ENCODE results near the gene IRX3.

Gene IRX3

DNA sequence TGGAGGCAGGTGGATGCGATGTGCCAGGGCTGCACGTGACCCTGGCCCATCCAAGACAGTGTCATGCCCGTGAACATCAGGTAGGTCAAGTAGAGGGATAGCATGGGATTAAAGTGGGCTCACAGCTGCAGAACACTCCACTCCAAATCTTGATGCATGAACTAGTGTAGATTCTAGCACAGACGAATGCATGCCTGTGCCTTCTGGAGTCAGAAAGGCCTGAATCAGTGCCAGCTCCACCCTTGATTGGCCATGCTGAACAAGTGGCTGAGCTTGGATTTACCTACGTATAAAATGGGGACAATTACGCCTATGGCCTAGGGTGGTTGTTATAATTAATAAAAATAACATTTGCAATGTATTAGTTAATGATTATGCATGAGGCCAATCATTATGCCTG lies 10.6 kb downstream of the IRX3 start:
- DNase-seq (ENCODE audit: low read depth), result no peak
- no peak overlapping the region for H3K4me3 ChIP-seq (ENCODE audit: low read depth, low read length)
- TF ChIP-seq, protein P1, sequence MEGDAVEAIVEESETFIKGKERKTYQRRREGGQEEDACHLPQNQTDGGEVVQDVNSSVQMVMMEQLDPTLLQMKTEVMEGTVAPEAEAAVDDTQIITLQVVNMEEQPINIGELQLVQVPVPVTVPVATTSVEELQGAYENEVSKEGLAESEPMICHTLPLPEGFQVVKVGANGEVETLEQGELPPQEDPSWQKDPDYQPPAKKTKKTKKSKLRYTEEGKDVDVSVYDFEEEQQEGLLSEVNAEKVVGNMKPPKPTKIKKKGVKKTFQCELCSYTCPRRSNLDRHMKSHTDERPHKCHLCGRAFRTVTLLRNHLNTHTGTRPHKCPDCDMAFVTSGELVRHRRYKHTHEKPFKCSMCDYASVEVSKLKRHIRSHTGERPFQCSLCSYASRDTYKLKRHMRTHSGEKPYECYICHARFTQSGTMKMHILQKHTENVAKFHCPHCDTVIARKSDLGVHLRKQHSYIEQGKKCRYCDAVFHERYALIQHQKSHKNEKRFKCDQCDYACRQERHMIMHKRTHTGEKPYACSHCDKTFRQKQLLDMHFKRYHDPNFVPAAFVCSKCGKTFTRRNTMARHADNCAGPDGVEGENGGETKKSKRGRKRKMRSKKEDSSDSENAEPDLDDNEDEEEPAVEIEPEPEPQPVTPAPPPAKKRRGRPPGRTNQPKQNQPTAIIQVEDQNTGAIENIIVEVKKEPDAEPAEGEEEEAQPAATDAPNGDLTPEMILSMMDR (IDR thresholded peaks at IDR 0.05; ENCODE audit: insufficient read depth, low read depth, low read length, missing control alignments), result no peak

DNA sequence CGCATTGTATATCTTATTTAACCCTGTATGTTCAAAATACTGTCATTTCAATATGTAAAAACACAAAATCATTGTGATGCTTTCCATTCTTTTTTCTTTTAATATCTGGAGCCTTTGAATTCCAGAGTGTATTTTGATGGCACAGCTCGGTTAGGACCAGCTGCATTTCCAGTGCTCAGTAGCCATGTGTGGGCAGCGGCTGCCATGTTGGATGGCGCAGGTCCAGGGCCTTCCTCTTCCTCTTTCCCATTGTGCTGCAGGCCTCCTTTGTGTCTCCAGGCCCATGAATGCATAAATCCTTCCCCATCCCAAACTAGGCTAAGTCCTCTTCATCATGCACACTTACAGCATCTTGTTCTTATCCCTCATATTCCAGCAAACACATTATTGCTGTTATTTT lies 13.0 kb downstream of the IRX3 start:
- TF ChIP-seq, protein P1 (IDR thresholded peaks at IDR 0.05; ENCODE audit: insufficient read depth, low read depth, low read length, missing control alignments), result no peak
- no peak for DNase-seq (ENCODE audit: low read depth)
- H3K4me3 ChIP-seq (ENCODE audit: low read depth, low read length), result no peak overlapping the region

DNA sequence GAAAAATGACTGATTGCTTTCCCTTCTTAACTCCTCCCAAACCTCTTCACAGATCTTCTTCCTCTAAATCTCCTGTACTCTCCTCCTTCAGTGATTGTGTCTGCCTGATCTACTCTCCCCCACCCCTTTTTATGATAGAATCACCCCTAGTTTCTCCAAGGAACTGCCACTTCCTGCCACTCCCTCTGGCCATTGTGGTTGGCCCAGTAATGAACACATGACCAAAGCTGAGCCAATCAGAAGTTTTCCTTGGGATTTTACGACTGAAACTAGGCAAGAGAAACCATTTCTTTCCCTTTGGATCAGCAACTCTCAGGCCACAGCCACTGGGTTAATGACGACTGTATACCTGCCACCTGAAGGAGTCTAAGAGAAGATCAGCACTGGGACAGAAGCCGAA lies 15.9 kb downstream of the IRX3 start:
- DNase-seq (ENCODE audit: low read depth), result no peak
- TF ChIP-seq, protein P1 (IDR thresholded peaks at IDR 0.05; ENCODE audit: insufficient read depth, low read depth, low read length, missing control alignments), result no peak
- no peak overlapping the region for H3K4me3 ChIP-seq (ENCODE audit: low read depth, low read length)

DNA sequence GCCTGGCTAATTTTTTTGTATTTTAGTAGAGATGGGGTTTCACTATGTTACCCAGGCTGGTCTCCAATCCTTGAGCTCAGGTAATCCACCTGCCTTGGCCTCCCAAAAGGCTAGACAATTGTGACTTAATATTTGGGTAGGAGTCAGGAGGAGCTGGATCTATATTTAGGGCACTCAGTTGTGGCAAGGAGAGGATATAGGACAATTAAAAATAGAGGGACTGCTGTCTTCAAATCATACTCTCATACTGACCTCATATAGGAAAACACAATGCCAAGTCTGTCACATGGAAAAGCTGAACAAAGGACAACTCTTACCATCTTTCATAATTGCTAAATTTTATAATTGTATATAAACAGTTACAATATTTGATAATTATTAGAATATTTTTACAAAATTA lies 17.1 kb downstream of the IRX3 start:
- DNase-seq (ENCODE audit: low read depth), result no peak
- no peak overlapping the region for H3K4me3 ChIP-seq (ENCODE audit: low read depth, low read length)
- TF ChIP-seq, protein P1 (IDR thresholded peaks at IDR 0.05; ENCODE audit: insufficient read depth, low read depth, low read length, missing control alignments), result no peak

DNA sequence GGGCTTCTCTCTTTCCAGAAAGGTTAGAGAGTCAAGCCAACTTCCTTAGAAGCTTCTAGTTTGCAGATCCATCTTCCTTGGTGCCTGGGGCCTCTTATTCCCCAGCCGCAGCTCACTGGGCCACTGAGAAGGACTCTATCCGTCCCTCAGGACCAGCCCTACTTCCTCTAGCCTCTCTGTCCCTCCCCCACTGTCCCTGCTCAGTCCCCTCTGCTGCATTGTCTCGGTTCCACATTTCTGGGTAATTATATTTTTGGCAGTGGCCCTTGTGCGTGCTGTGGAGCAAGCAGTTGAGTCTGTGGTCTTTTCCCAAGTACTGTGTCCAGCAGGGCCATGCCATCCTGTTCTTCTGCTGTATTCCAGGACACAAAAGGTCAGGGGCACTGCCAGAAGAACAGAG lies 17.8 kb downstream of the IRX3 start:
- DNase-seq (ENCODE audit: low read depth), result no peak
- TF ChIP-seq, protein P1 (IDR thresholded peaks at IDR 0.05; ENCODE audit: insufficient read depth, low read depth, low read length, missing control alignments), result no peak
- H3K4me3 ChIP-seq (ENCODE audit: low read depth, low read length), result no peak overlapping the region

DNA sequence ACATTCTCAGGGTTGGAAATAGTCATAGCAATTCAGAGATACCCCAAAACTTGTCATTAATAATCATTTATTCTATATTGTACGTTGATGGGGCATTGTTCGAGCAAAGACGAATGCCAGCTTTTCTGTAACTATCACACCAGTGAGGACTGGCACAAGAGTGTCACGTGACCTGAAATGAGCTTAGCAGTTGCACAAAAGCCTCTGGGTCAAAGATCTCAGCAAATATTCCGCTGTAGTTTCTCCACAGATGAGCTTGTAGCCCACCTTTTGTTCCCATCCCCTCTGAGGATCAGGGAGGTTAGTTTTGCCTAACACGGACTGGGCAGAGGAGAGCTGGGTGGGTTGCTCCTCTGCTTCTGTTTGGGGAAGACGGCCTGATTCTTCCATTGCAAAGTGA lies 18.2 kb downstream of the IRX3 start:
- TF ChIP-seq, protein P1 (IDR thresholded peaks at IDR 0.05; ENCODE audit: insufficient read depth, low read depth, low read length, missing control alignments), result no peak
- DNase-seq (ENCODE audit: low read depth), result no peak
- no peak overlapping the region for H3K4me3 ChIP-seq (ENCODE audit: low read depth, low read length)

DNA sequence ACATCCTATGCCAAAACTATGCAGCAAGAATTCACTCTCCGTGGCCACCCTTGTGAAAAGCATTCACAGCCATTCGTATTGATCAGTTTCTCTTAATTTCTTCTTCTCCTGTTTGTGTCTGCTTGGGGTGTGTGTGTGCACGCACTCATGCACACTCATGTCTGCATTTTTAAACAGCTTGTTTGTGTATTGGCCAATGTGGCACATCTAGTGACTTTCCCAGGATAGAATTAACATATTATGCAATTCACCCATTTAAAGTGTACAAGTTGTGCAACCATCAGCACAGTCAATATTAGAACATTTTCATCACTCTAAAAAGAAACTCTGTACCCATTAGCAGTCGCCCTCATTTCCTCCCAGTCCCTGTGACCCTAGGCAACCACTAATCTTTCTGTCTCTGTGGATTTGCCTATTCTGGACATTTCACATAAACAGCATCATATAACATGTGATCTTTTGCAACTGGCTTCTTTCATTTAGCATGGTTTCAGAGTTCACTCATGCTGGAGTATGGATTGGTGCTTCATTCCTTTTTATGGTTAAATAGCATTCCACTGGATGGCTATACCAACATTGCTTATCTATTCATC lies 20.1 kb downstream of the IRX3 start:
- TF ChIP-seq, protein P1 (IDR thresholded peaks at IDR 0.05; ENCODE audit: insufficient read depth, low read depth, low read length, missing control alignments), result no peak
- no peak for DNase-seq (ENCODE audit: low read depth)
- H3K4me3 ChIP-seq (ENCODE audit: low read depth, low read length), result no peak overlapping the region

Data from GM12865 (cell line).